Measurements from ENCODE around the gene IL13RA1.
"Not testable (repeated sequence)": the region's sequence is repeated elsewhere in the genome, so short reads cannot be mapped to it uniquely, and the experiment has no call there.

Gene IL13RA1

DNA sequence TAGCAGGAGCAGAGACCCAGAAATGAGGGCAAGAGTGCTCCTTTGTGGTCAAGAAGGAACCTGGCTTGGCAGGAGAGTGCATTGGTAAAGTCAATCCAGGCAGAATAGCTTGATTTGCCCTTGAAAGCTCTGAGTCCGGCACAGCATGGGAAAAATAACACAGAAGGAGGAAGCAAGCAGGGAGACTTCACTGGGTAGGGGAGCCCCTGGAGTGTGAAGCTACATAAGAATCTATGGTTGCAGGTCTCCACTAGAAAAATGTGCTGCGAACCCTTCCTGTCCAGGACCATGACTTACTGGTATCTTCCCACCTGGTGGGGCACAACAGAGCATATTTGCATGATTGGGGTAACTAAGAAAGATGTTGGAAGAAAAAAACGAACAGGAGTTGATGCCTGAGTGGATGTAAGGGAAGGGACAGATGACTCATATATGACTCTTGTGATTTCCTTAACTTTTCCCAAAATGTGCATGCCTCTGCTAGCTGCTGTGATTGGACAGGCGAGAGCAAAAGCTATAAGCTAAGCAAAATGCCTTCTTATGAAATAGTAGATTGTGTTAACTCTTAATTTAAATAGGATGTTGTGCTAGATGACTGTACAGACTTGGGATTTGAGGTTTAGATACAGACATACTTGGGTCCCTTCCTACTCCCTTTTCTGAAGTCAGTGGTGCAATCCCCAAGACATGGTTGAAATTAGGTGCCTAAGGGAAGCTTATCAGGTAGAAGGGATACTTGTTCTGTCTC lies 3.3 kb downstream of the IL13RA1 start:
- Histone ChIP-seq H3K27me3 (ENCODE audit: insufficient read depth, low read length, poor library complexity) (no peaks in the 10 kb centered on the region), H3K4ac (ENCODE audit: low read depth, low read length) (no peak overlapping the region), H4K5ac (ENCODE audit: low read length) (no peak overlapping the region)

DNA sequence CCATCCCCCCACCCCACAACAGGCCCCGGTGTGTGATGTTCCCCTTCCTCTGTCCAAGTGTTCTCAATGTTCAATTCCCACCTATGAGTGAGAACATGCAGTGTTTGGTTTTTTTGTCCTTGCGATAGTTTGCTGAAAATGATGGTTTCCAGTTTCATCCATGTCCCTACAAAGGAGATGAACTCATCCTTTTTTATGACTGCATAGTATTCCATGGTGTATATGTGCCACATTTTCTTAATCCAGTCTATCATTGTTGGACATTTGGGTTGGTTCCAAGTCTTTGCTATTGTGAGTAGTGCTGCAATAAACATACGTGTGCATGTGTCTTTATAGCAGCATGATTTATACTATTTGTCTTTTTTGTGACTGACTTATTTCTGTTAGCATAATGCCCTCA lies 5.1 kb downstream of the IL13RA1 start:
- H2BK15ac ChIP-seq (replicated peaks; ENCODE audit: low read depth); DNase-seq: not testable (repeated sequence)
- WGBS (ENCODE audit: extremely low coverage, insufficient coverage, low lambda C conversion rate): no CpG with 5 or more reads among the region's 3 CpGs

More for the DNA sequence above, 3.3 kb downstream of the IL13RA1 start:
- no peak overlapping the region for H3K4me3 ChIP-seq (ENCODE audit: low read length)
- peak; percentile 8 for DNase-seq
- no peaks in the 10 kb centered on the region for H3K36me3 ChIP-seq (ENCODE audit: control insufficient read depth, insufficient read depth, low read length)
- WGBS (ENCODE audit: extremely low coverage, insufficient coverage, low lambda C conversion rate): no CpG with 5 or more reads among the region's 4 CpGs
- H3K79me1 ChIP-seq (ENCODE audit: low read length): no peaks in the 10 kb centered on the region
- H3K9ac ChIP-seq (ENCODE audit: low read length): no peak overlapping the region
- H2BK15ac ChIP-seq (replicated peaks; ENCODE audit: low read depth): no peak overlapping the region
- H3K56ac ChIP-seq (ENCODE audit: low read length): no peak overlapping the region
- no peak overlapping the region for H3K4me2 ChIP-seq (ENCODE audit: low read length)
- no peak overlapping the region for H3K23ac ChIP-seq (ENCODE audit: low read length)
- H2AK5ac ChIP-seq (ENCODE audit: low read length): no peak overlapping the region
- no peak overlapping the region for H3K18ac ChIP-seq (ENCODE audit: low read length)
- H3K27ac ChIP-seq (ENCODE audit: low read depth, low read length): no peak overlapping the region
- H4K8ac ChIP-seq (ENCODE audit: low read depth, low read length): no peak overlapping the region
- H2BK5ac ChIP-seq (ENCODE audit: low read length): no peak overlapping the region
- no peak overlapping the region for H2BK120ac ChIP-seq (ENCODE audit: low read depth, low read length)
- peaks cover 4% of the 10 kb centered on the region for H3K4me1 ChIP-seq (ENCODE audit: control insufficient read depth, low read depth, low read length)
- no peaks in the 10 kb centered on the region for H3K79me2 ChIP-seq (ENCODE audit: control insufficient read depth, insufficient read depth, low read length)

DNA sequence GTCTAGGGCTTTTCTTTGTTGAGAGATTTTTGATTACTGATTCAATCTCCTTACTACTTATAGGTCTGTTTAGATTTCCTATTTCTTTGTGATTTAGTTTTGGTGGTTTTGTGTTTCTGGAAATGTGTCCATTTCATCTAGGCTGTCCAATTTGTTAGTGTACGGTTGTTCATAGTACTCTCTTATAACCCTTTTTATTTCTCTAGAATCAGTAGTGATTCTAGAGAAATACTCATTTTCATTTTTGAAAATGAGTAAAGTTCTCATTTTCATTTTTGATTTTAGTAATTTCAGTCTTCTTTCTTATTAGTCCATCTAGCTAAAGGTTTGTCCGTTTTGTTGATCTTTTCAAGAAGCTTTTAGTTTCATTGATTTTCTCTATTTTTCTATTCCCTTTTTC lies 7.5 kb downstream of the IL13RA1 start:
- Histone ChIP-seq H2BK15ac (replicated peaks; ENCODE audit: low read depth) (no peak overlapping the region), H4K8ac (ENCODE audit: low read depth, low read length) (no peak overlapping the region), H3K4me2 (ENCODE audit: low read length) (no peak overlapping the region), H3K56ac (ENCODE audit: low read length) (no peak overlapping the region), H3K27ac (ENCODE audit: low read depth, low read length) (no peak overlapping the region), H2AK5ac (ENCODE audit: low read length) (no peak overlapping the region), H3K79me1 (ENCODE audit: low read length) (no peaks in the 10 kb centered on the region), H3K18ac (ENCODE audit: low read length) (no peak overlapping the region), H4K5ac (ENCODE audit: low read length) (no peak overlapping the region), H3K4me1 (ENCODE audit: control insufficient read depth, low read depth, low read length) (peaks cover 4% of the 10 kb centered on the region), H3K9ac (ENCODE audit: low read length) (no peak overlapping the region), H2BK5ac (ENCODE audit: low read length) (no peak overlapping the region), H3K36me3 (ENCODE audit: control insufficient read depth, insufficient read depth, low read length) (no peaks in the 10 kb centered on the region), H3K4me3 (ENCODE audit: low read length) (no peak overlapping the region), H3K4ac (ENCODE audit: low read depth, low read length) (no peak overlapping the region), H3K23ac (ENCODE audit: low read length) (no peak overlapping the region), H2BK120ac (ENCODE audit: low read depth, low read length) (no peak overlapping the region), H3K27me3 (ENCODE audit: insufficient read depth, low read length, poor library complexity) (no peaks in the 10 kb centered on the region), H3K79me2 (ENCODE audit: control insufficient read depth, insufficient read depth, low read length) (no peaks in the 10 kb centered on the region)
- no CpG with 5 or more reads among the region's 2 CpGs for WGBS (ENCODE audit: extremely low coverage, insufficient coverage, low lambda C conversion rate)
- DNase-seq: no peak

More for the DNA sequence above, 5.1 kb downstream of the IL13RA1 start:
- not testable (repeated sequence) for H2AK5ac ChIP-seq (ENCODE audit: low read length); H4K5ac ChIP-seq (ENCODE audit: low read length); H3K79me2 ChIP-seq (ENCODE audit: control insufficient read depth, insufficient read depth, low read length); H3K23ac ChIP-seq (ENCODE audit: low read length); H3K27me3 ChIP-seq (ENCODE audit: insufficient read depth, low read length, poor library complexity); H3K4me3 ChIP-seq (ENCODE audit: low read length); H3K36me3 ChIP-seq (ENCODE audit: control insufficient read depth, insufficient read depth, low read length); H2BK120ac ChIP-seq (ENCODE audit: low read depth, low read length); H3K18ac ChIP-seq (ENCODE audit: low read length); H3K4me1 ChIP-seq (ENCODE audit: control insufficient read depth, low read depth, low read length); H3K4ac ChIP-seq (ENCODE audit: low read depth, low read length); H3K56ac ChIP-seq (ENCODE audit: low read length); H2BK5ac ChIP-seq (ENCODE audit: low read length); H3K27ac ChIP-seq (ENCODE audit: low read depth, low read length); H3K79me1 ChIP-seq (ENCODE audit: low read length); H3K9ac ChIP-seq (ENCODE audit: low read length); H3K4me2 ChIP-seq (ENCODE audit: low read length); H4K8ac ChIP-seq (ENCODE audit: low read depth, low read length)

- Histone ChIP-seq H3K56ac (ENCODE audit: low read length) (no peak overlapping the region), H3K36me3 (ENCODE audit: control insufficient read depth, insufficient read depth, low read length) (no peaks in the 10 kb centered on the region), H3K27ac (ENCODE audit: low read depth, low read length) (no peak overlapping the region), H3K18ac (ENCODE audit: low read length) (no peak overlapping the region), H3K27me3 (ENCODE audit: insufficient read depth, low read length, poor library complexity) (no peaks in the 10 kb centered on the region), H2BK15ac (replicated peaks; ENCODE audit: low read depth) (no peak overlapping the region), H2AK5ac (ENCODE audit: low read length) (no peak overlapping the region), H3K79me2 (ENCODE audit: control insufficient read depth, insufficient read depth, low read length) (no peaks in the 10 kb centered on the region), H3K4me1 (ENCODE audit: control insufficient read depth, low read depth, low read length) (no peaks in the 10 kb centered on the region), H3K4me2 (ENCODE audit: low read length) (no peak overlapping the region), H3K9ac (ENCODE audit: low read length) (no peak overlapping the region), H3K4me3 (ENCODE audit: low read length) (no peak overlapping the region), H3K79me1 (ENCODE audit: low read length) (no peaks in the 10 kb centered on the region), H3K23ac (ENCODE audit: low read length) (no peak overlapping the region), H2BK5ac (ENCODE audit: low read length) (no peak overlapping the region), H3K4ac (ENCODE audit: low read depth, low read length) (no peak overlapping the region), H4K5ac (ENCODE audit: low read length) (no peak overlapping the region), H4K8ac (ENCODE audit: low read depth, low read length) (no peak overlapping the region), H2BK120ac (ENCODE audit: low read depth, low read length) (no peak overlapping the region)
- no peak for DNase-seq
- WGBS (ENCODE audit: extremely low coverage, insufficient coverage, low lambda C conversion rate): no CpG with 5 or more reads among the region's 7 CpGs
Observed at GRCh38 chrX:118736394-118737010, 9.1 kb downstream of the IL13RA1 start.

DNA sequence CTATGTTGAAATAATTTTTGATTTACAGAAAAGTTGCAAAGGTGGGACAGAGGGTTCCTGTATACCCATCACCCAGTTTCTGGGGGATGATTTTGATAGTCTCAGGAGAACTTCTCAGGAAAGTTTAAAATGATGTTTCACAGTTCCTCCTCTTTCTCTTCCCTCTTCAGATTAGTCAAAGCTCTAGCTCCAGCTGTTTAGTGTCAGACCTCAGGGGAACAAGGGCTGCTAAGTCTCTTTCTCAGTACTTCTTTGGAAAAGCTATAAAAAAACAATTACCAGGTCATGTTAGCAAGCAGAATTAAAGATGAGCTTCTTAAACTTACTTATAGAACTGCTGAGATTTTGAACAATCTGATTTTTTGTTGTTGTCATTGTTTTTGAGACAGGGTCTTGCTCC lies 12.2 kb downstream of the IL13RA1 start:
- Histone ChIP-seq H2BK5ac (ENCODE audit: low read length) (no peak overlapping the region), H2BK120ac (ENCODE audit: low read depth, low read length) (no peak overlapping the region), H3K79me1 (ENCODE audit: low read length) (no peaks in the 10 kb centered on the region), H3K4me1 (ENCODE audit: control insufficient read depth, low read depth, low read length) (peaks cover 1% of the 10 kb centered on the region), H3K4ac (ENCODE audit: low read depth, low read length) (no peak overlapping the region), H4K8ac (ENCODE audit: low read depth, low read length) (no peak overlapping the region), H2BK15ac (replicated peaks; ENCODE audit: low read depth) (no peak overlapping the region), H4K5ac (ENCODE audit: low read length) (no peak overlapping the region), H3K18ac (ENCODE audit: low read length) (no peak overlapping the region), H3K27me3 (ENCODE audit: insufficient read depth, low read length, poor library complexity) (no peaks in the 10 kb centered on the region), H3K36me3 (ENCODE audit: control insufficient read depth, insufficient read depth, low read length) (no peaks in the 10 kb centered on the region), H3K56ac (ENCODE audit: low read length) (no peak overlapping the region), H2AK5ac (ENCODE audit: low read length) (no peak overlapping the region), H3K23ac (ENCODE audit: low read length) (no peak overlapping the region), H3K27ac (ENCODE audit: low read depth, low read length) (no peak overlapping the region), H3K9ac (ENCODE audit: low read length) (no peak overlapping the region), H3K4me3 (ENCODE audit: low read length) (no peak overlapping the region), H3K79me2 (ENCODE audit: control insufficient read depth, insufficient read depth, low read length) (no peaks in the 10 kb centered on the region), H3K4me2 (ENCODE audit: low read length) (no peak overlapping the region)
- DNase-seq: no peak

Data from mesendoderm (in vitro differentiated cells).